Stimulated activated naive CD4-positive, alpha-beta T cell (primary cell): ENCODE results near the gene DPYSL3.
"Not testable (repeated sequence)": the region's sequence is repeated elsewhere in the genome, so short reads cannot be mapped to it uniquely, and the experiment has no call there.

ENCODE experiments used
- DNase-seq, 6 experiments: peaks; one replicate each; lab custom pipeline; 2025; lab: John Stamatoyannopoulos, UW

DPYSL3 gene

GRCh38 chr5:147369742-147370374, 140.0 kb downstream of the DPYSL3 start:
- no peak for DNase-seq

- DNase-seq, result not testable (repeated sequence)
These were observed 142.5 kb downstream of the DPYSL3 start for GRCh38 chr5:147367381-147367780.

- DNase-seq, result no peak
These were observed 148.3 kb downstream of the DPYSL3 start for GRCh38 chr5:147361441-147362175.

- no peak for DNase-seq
These were observed 149.1 kb downstream of the DPYSL3 start for GRCh38 chr5:147360816-147361215.

- DNase-seq, result no peak
These were observed 150.3 kb downstream of the DPYSL3 start for GRCh38 chr5:147359581-147359980.

GRCh38 chr5:147359101-147359500, 150.8 kb downstream of the DPYSL3 start:
- DNase-seq, result no peak

- DNase-seq, result no peak
These were observed 160.6 kb downstream of the DPYSL3 start for GRCh38 chr5:147349241-147349640.

GRCh38 chr5:147348451-147348850, 161.4 kb downstream of the DPYSL3 start:
- DNase-seq, result no peak

- DNase-seq, result no peak
These were observed 161.8 kb downstream of the DPYSL3 start for GRCh38 chr5:147348046-147348445.

- no peak for DNase-seq
These were observed 163.8 kb downstream of the DPYSL3 start for GRCh38 chr5:147346006-147346561.

GRCh38 chr5:147344861-147345260, 165.0 kb downstream of the DPYSL3 start:
- no peak for DNase-seq

- no peak for DNase-seq
These were observed 168.5 kb downstream of the DPYSL3 start for GRCh38 chr5:147341345-147341744.

- no peak for DNase-seq
These were observed 168.9 kb downstream of the DPYSL3 start for GRCh38 chr5:147340941-147341340.
